Activated CD4-positive, alpha-beta memory T cell treated with anti-CD3 and anti-CD28 coated beads for 36 hours (primary cell): ENCODE data around the gene RNF114. TPM values are rescaled to one million over a fixed set of nuclear protein-coding genes. Genes with fewer than 3 reads are reported as not detected.
"Not testable (repeated sequence)": the region's sequence is repeated elsewhere in the genome, so short reads cannot be mapped to it uniquely, and the experiment has no call there.

Experiments used
- CTCF ChIA-PET: fragments of 350-600 bp; sonication (Branson Sonifier 250); formaldehyde crosslinking; loops from one replicate; lab custom pipeline; 2021; ENCODE audit warnings: antibody characterized with exemption, inconsistent platforms; lab: Charles Lee
- POLR2A ChIA-PET: fragments of 350-600 bp; sonication (Branson Sonifier 250); formaldehyde crosslinking; loops from one replicate; lab custom pipeline; 2021; ENCODE audit warnings: antibody characterized with exemption; lab: Charles Lee
- DNase-seq: peaks from one replicate; pipeline ENCODE4 v3.0.0-alpha.2; 2020
- H3K27ac Mint-ChIP-seq: one replicate; pipeline ENCODE4 v1.8.0; 2021; ENCODE audit warnings: mixed read lengths
- H3K27me3 Mint-ChIP-seq: one replicate; pipeline ENCODE4 v1.8.0; 2021; ENCODE audit warnings: mixed read lengths
- H3K36me3 Mint-ChIP-seq: one replicate; pipeline ENCODE4 v1.8.0; 2021; ENCODE audit warnings: mixed read lengths
- H3K4me1 Mint-ChIP-seq: one replicate; pipeline ENCODE4 v1.8.0; 2021; ENCODE audit warnings: low read depth, mixed read lengths
- H3K4me3 Mint-ChIP-seq: one replicate; pipeline ENCODE4 v1.8.0; 2021; ENCODE audit warnings: mild to moderate bottlenecking, mixed read lengths
- H3K9me3 Mint-ChIP-seq: one replicate; pipeline ENCODE4 v1.8.0; 2021; ENCODE audit warnings: mixed read lengths
- intact Hi-C: fragments of 100-400 bp; cut with micrococcal nuclease; formaldehyde crosslinking; loops from one replicate; pipeline ENCODE4 v1.15.1; 2023
- total RNA-seq, 2 experiments: library from RNA; stranded (reverse); gene quantifications; one replicate each; pipeline ENCODE4 v1.2.3, GENCODE V29; 2021

The RNF114 gene
- total RNA-seq, 2 experiments from 2014 or later, result 72.1 to 72.4 TPM

GRCh38 chr20:49977740-49978139 lies 41.5 kb downstream of the RNF114 start:
- H3K27me3 Mint-ChIP-seq, H3K4me3 Mint-ChIP-seq, H3K27ac Mint-ChIP-seq, H3K9me3 Mint-ChIP-seq, H3K4me1 Mint-ChIP-seq, H3K36me3 Mint-ChIP-seq, POLR2A ChIA-PET, DNase-seq, intact Hi-C loops: not testable (repeated sequence)
- CTCF ChIA-PET, result interaction anchor here (1.3 to 7.5 kb wide), 14 partner anchors 7 to 197 kb away, joined by 4 to 257 read pairs (median 14); partner anchors contain the start of gene PEDS1

- Mint-ChIP-seq H3K9me3 (no peaks in the 10 kb centered on the region), H3K4me3 (no peak overlapping the region), H3K27ac (no peak overlapping the region), H3K27me3 (peaks cover 6% of the 10 kb centered on the region), H3K4me1 (peaks cover 18% of the 10 kb centered on the region), H3K36me3 (no peaks in the 10 kb centered on the region)
- ChIA-PET POLR2A (interaction anchor here (1.7 kb wide), 1 partner anchor 93 kb away, joined by 8 read pairs; no protein-coding TSS in a partner anchor), CTCF (interaction anchor here (0.6 to 7.5 kb wide), 38 partner anchors 8 to 644 kb away, joined by 3 to 257 read pairs (median 6); partner anchors contain the start of genes PEDS1 and RNF114)
- intact Hi-C loops, result loop anchor here (1.0 kb wide), 3 partner anchors 93 to 191 kb away; no protein-coding TSS in a partner anchor
- DNase-seq, result no peak
These were observed 42.5 kb downstream of the RNF114 start for GRCh38 chr20:49978685-49979029.

GRCh38 chr20:49979030-49979832 lies 43.0 kb downstream of the RNF114 start:
- no peak overlapping the region for H3K27ac Mint-ChIP-seq
- intact Hi-C loops, result loop anchor here (1.0 kb wide), 3 partner anchors 92 to 190 kb away; no protein-coding TSS in a partner anchor
- H3K27me3 Mint-ChIP-seq, result peaks cover 6% of the 10 kb centered on the region
- POLR2A ChIA-PET, result interaction anchor here (1.7 kb wide), 1 partner anchor 92 kb away, joined by 8 read pairs; no protein-coding TSS in a partner anchor
- H3K9me3 Mint-ChIP-seq, result no peaks in the 10 kb centered on the region
- no peaks in the 10 kb centered on the region for H3K36me3 Mint-ChIP-seq
- DNase-seq, result peak; percentile 73
- CTCF ChIA-PET, result interaction anchor here (0.5 to 7.5 kb wide), 44 partner anchors 8 to 645 kb away, joined by 3 to 257 read pairs (median 5); partner anchors contain the start of genes PEDS1 and RNF114
- H3K4me3 Mint-ChIP-seq, result no peak overlapping the region
- peaks cover 20% of the 10 kb centered on the region for H3K4me1 Mint-ChIP-seq

GRCh38 chr20:49980140-49981008 lies 44.2 kb downstream of the RNF114 start:
- intact Hi-C loops, result no loop called here
- no peaks in the 10 kb centered on the region for H3K36me3 Mint-ChIP-seq
- ChIA-PET POLR2A (interaction anchor here (0.9 to 1.7 kb wide), 2 partner anchors 89 to 91 kb away, joined by 3 to 8 read pairs; no protein-coding TSS in a partner anchor), CTCF (interaction anchor here (1.1 to 7.5 kb wide), 12 partner anchors 9 to 198 kb away, joined by 3 to 257 read pairs (median 12); no protein-coding TSS in a partner anchor)
- no peak for DNase-seq
- H3K27ac Mint-ChIP-seq, result no peak overlapping the region
- peaks cover 6% of the 10 kb centered on the region for H3K27me3 Mint-ChIP-seq
- H3K4me1 Mint-ChIP-seq, result peaks cover 20% of the 10 kb centered on the region
- no peak overlapping the region for H3K4me3 Mint-ChIP-seq
- no peaks in the 10 kb centered on the region for H3K9me3 Mint-ChIP-seq

- peaks cover 20% of the 10 kb centered on the region for H3K4me1 Mint-ChIP-seq
- CTCF ChIA-PET, result interaction anchor here (0.7 to 7.5 kb wide), 10 partner anchors 16 to 198 kb away, joined by 3 to 257 read pairs (median 4); partner anchors contain the start of gene RNF114
These were observed 45.2 kb downstream of the RNF114 start for GRCh38 chr20:49981218-49982071.

GRCh38 chr20:49982072-49982345 lies 45.8 kb downstream of the RNF114 start:
- Mint-ChIP-seq H3K36me3 (no peaks in the 10 kb centered on the region), H3K4me3 (no peak overlapping the region), H3K4me1 (peaks cover 20% of the 10 kb centered on the region), H3K27ac (no peak overlapping the region), H3K27me3 (peaks cover 4% of the 10 kb centered on the region), H3K9me3 (no peaks in the 10 kb centered on the region)
- no peak for DNase-seq
- CTCF ChIA-PET, result interaction anchor here (0.7 to 7.5 kb wide), 7 partner anchors 47 to 197 kb away, joined by 3 to 257 read pairs (median 4); partner anchors contain the start of gene RNF114
- POLR2A ChIA-PET, result no interaction called here
- intact Hi-C loops, result no loop called here

More at GRCh38 chr20:49981218-49982071, 45.2 kb downstream of the RNF114 start:
- intact Hi-C loops, result no loop called here
- POLR2A ChIA-PET, result interaction anchor here (0.9 kb wide), 1 partner anchor 88 kb away, joined by 3 read pairs; no protein-coding TSS in a partner anchor
- Mint-ChIP-seq H3K9me3 (no peaks in the 10 kb centered on the region), H3K36me3 (no peaks in the 10 kb centered on the region), H3K4me3 (no peak overlapping the region), H3K27me3 (peaks cover 6% of the 10 kb centered on the region), H3K27ac (no peak overlapping the region)
- no peak for DNase-seq

GRCh38 chr20:49982346-49983122 lies 46.3 kb downstream of the RNF114 start, which contains the start of gene SNAI1:
Gene SNAI1, plus strand, starts transcription at chr20:49982980. Its CDS starts 80 bp downstream, at chr20:49983060.
- DNase-seq, result peak; percentile 84
- peak within 1 kb of the TSS; percentile 23 for H3K4me3 Mint-ChIP-seq
- H3K9me3 Mint-ChIP-seq, result no peaks in the 10 kb centered on the region
- H3K27me3 Mint-ChIP-seq, result peaks cover 4% of the 10 kb centered on the region
- H3K4me1 Mint-ChIP-seq, result peaks cover 20% of the 10 kb centered on the region
- ChIA-PET POLR2A (no interaction called here), CTCF (interaction anchor here (0.7 to 7.5 kb wide), 6 partner anchors 47 to 197 kb away, joined by 3 to 257 read pairs (median 6); partner anchors contain the start of gene RNF114)
- intact Hi-C loops, result no loop called here
- H3K36me3 Mint-ChIP-seq, result no peaks in the 10 kb centered on the region
- no peak within 1 kb of the TSS for H3K27ac Mint-ChIP-seq

- no peak overlapping the region for H3K27ac Mint-ChIP-seq
- ChIA-PET POLR2A (no interaction called here), CTCF (interaction anchor here (2.0 to 7.5 kb wide), 2 partner anchors 86 to 196 kb away, joined by 7 to 257 read pairs; no protein-coding TSS in a partner anchor)
- intact Hi-C loops, result no loop called here
- no peaks in the 10 kb centered on the region for H3K36me3 Mint-ChIP-seq
- no peaks in the 10 kb centered on the region for H3K9me3 Mint-ChIP-seq
- peaks cover 20% of the 10 kb centered on the region for H3K4me1 Mint-ChIP-seq
- DNase-seq, result no peak
- H3K27me3 Mint-ChIP-seq, result peaks cover 4% of the 10 kb centered on the region
- H3K4me3 Mint-ChIP-seq, result peak overlapping the region; percentile 23
These were observed 47.1 kb downstream of the RNF114 start for GRCh38 chr20:49983123-49983847.

GRCh38 chr20:49983848-49984408 lies 47.7 kb downstream of the RNF114 start:
- intact Hi-C loops, result no loop called here
- Mint-ChIP-seq H3K27ac (no peak overlapping the region), H3K9me3 (no peaks in the 10 kb centered on the region), H3K4me1 (peaks cover 20% of the 10 kb centered on the region), H3K4me3 (peak overlapping the region; percentile 21), H3K27me3 (peaks cover 4% of the 10 kb centered on the region), H3K36me3 (no peaks in the 10 kb centered on the region)
- ChIA-PET CTCF (interaction anchor here (0.7 to 7.5 kb wide), 2 partner anchors 86 to 185 kb away, joined by 4 to 257 read pairs; no protein-coding TSS in a partner anchor), POLR2A (no interaction called here)
- no peak for DNase-seq
